Pancreas (tissue), 10 donors: Measurements from ENCODE around the gene MAP10. TPM values are rescaled to one million over a fixed set of nuclear protein-coding genes. Genes with fewer than 3 reads are reported as not detected.

Experiments used
- ATAC-seq, 4 donors: fragments of 200-7000 bp; cut with Tn5 transposase; one replicate each; pipeline versions ENCODE4 v1.8.0 to v1.9.1; 2020; ENCODE audit warnings: mild to moderate bottlenecking in 4 of 4, moderate library complexity in 4 of 4
- DNase-seq, 6 donors: peaks; one replicate each; pipeline ENCODE4 v3.0.0-alpha.2; 2020
- FAIRE-seq: peaks from 2 replicates; lab custom pipeline; 2012; peaks lifted over from hg19 to GRCh38; lab: Jason Lieb, UNC
- H3K27ac ChIP-seq, 4 donors: fragments of 200-600 bp; sonication (generic); 1 replicate in 3 of 4; 2 replicates in 1 of 4; pipeline versions ENCODE4 v1.5.0 to v1.8.0; 2020
- H3K27me3 ChIP-seq, 4 donors: fragments of 200-600 bp; one replicate each; pipeline ENCODE4 v1.8.0; 2021
- H3K36me3 ChIP-seq, 3 donors: fragments of 200-600 bp; sonication (generic) in 1 of 3; one replicate each; pipeline versions ENCODE4 v1.5.0 to v1.8.0; 2020 to 2021
- H3K4me1 ChIP-seq, 3 donors: fragments of 200-600 bp; one replicate each; pipeline ENCODE4 v1.8.0; 2021
- H3K4me3 ChIP-seq, 4 donors: fragments of 200-600 bp; sonication (generic) in 2 of 4; one replicate each; pipeline versions ENCODE4 v1.5.0 to v1.8.0; 2020 to 2021
- H3K9me3 ChIP-seq, 4 donors: fragments of 200-600 bp; one replicate each; pipeline ENCODE4 v1.8.0; 2021
- CTCF ChIP-seq, 4 donors: fragments of 200-600 bp; sonication (generic) in 3 of 4; IDR thresholded peaks; one replicate each; pipeline versions ENCODE4 v1.5.0 to v1.8.0; 2021; ENCODE audit warnings: antibody characterized with exemption in 4 of 4
- WGBS, 2 donors: extraction: QIAGEN DNeasy Blood & Tissue Kit; methylation state at CpG; one replicate each; pipeline ENCODE4 v1.1.7; 2013; 5-methylcytosine and 5-hydroxymethylcytosine counted together
- intact Hi-C, 3 donors: fragments of 100-400 bp; cut with DNase I; formaldehyde crosslinking; loops; one replicate each; pipeline versions ENCODE4 v1.11.1 to v1.14.2; 2022
- polyA plus RNA-seq, 2 donors: library from polyadenylated mRNA; stranded (reverse); fragments of 200-250 nt; gene quantifications; one replicate each; pipeline ENCODE4 v1.2.3, GENCODE V29; 2013
- total RNA-seq, 6 donors: library from RNA; stranded (reverse); fragmentation: NEBNext Ultra II Directional in 4 of 6; extraction: Animal tissue kit (Norgen Biotek cat#: 25700) in 4 of 6; gene quantifications; one replicate each; pipeline versions ENCODE4 v1.2.1 to v1.2.4, GENCODE V29; 2021 to 2023
- donor health status: healthy with polysubstance abuse.
- donor health status: DM: no; HTN: no; CAD: no; lungs with moderate emphysema.
- donor health status: DM: no; HTN: no; CAD: no.
- donor health status: control.
- donor health status: control.
- donor health status: Bipolar disorder and iron deficiency.
- donor health status: DM: yes; HTN: yes; CAD: no.
- donor health status: DM: no; HTN: no; CAD: no.
- donor health status: DM: no; HTN: no; CAD: no.
- donor health status: DM: yes; HTN: yes; CAD: no.

The MAP10 gene
- total and polyA plus RNA-seq, 8 donors, result 0.99 to 2.1 (median 1.9) TPM

- TF ChIP-seq CTCF (IDR thresholded peaks at IDR 0.05), result no peak
- H3K4me3 ChIP-seq, result no peak overlapping the region
- no peaks in the 10 kb centered on the region for H3K36me3 ChIP-seq
- intact Hi-C loops, result no loop called here
- H3K4me1 ChIP-seq, result no peaks in the 10 kb centered on the region
- H3K27ac ChIP-seq, result no peak overlapping the region
- H3K9me3 ChIP-seq, result no peaks in the 10 kb centered on the region
- no peaks in the 10 kb centered on the region for H3K27me3 ChIP-seq
- ATAC-seq (no peak), FAIRE-seq (no peak), DNase-seq (no peak)
- WGBS, 2 donors, result 47 to 57% methylated on average over 3 of the region's 3 CpGs
These were observed 28.9 kb downstream of the MAP10 start for GRCh38 chr1:232834066-232834465.

GRCh38 chr1:232835166-232835565, 29.9 kb downstream of the MAP10 start:
- FAIRE-seq, result no peak
- Histone ChIP-seq H3K4me1 (no peaks in the 10 kb centered on the region), H3K27me3 (no peaks in the 10 kb centered on the region), H3K4me3 (no peak overlapping the region), H3K9me3 (no peaks in the 10 kb centered on the region), H3K27ac (no peak overlapping the region), H3K36me3 (no peaks in the 10 kb centered on the region)
- WGBS, 2 donors, result 62 to 80% methylated on average over 6 of the region's 6 CpGs
- no peak for ATAC-seq
- intact Hi-C loops, result no loop called here
- TF ChIP-seq CTCF (IDR thresholded peaks at IDR 0.05), result no peak
- no peak for DNase-seq

GRCh38 chr1:232837087-232837486, 31.9 kb downstream of the MAP10 start:
- Histone ChIP-seq H3K4me3 (no peak overlapping the region), H3K4me1 (no peaks in the 10 kb centered on the region), H3K27me3 (no peaks in the 10 kb centered on the region), H3K9me3 (no peaks in the 10 kb centered on the region), H3K36me3 (no peaks in the 10 kb centered on the region), H3K27ac (no peak overlapping the region)
- DNase-seq, result no peak
- TF ChIP-seq CTCF (IDR thresholded peaks at IDR 0.05), result no peak
- FAIRE-seq, result peak; percentile 39
- peak in 1 of 4 donors; percentile 44 for ATAC-seq
- WGBS, 2 donors, result 60 to 66% methylated on average over 4 of the region's 4 CpGs
- intact Hi-C loops, result no loop called here

- no peak for FAIRE-seq
These were observed 36.8 kb downstream of the MAP10 start for GRCh38 chr1:232841823-232842565.

More at GRCh38 chr1:232841823-232842565, 36.8 kb downstream of the MAP10 start:
- Histone ChIP-seq H3K9me3 (no peaks in the 10 kb centered on the region), H3K27me3 (peaks cover 0 to 3% (median 0%) of the 10 kb centered on the region in 4 donors), H3K4me3 (no peak overlapping the region), H3K36me3 (no peaks in the 10 kb centered on the region), H3K27ac (no peak overlapping the region), H3K4me1 (no peaks in the 10 kb centered on the region)
- ATAC-seq (no peak), DNase-seq (no peak)
- intact Hi-C loops, result no loop called here
- no peak for TF ChIP-seq CTCF (IDR thresholded peaks at IDR 0.05)
- 65 to 68% methylated on average over 6 of the region's 6 CpGs for WGBS, 2 donors
